Stimulated activated effector memory CD8-positive, alpha-beta T cell treated with anti-CD3 and anti-CD28 coated beads, Interleukin-12 subunit alpha, Interleukin-12 subunit beta, amount 100 ng/mL, for 72 hours (primary cell): Measurements from ENCODE around the gene TSPOAP1.
A peak's percentile ranks its signal among the peaks of the same experiment; 100 is the strongest.

Source experiments
- ATAC-seq: fragments of 150-1000 bp; cut with Tn5 transposase; 2 replicates; pipeline ENCODE4 v1.10.0; 2021
- DNase-seq, 2 donors: peaks; one replicate each; pipeline ENCODE4 v3.0.0; 2021 to 2022; ENCODE audit warnings: low spot score in 2 of 2
- H3K27ac Mint-ChIP-seq: one replicate; pipeline ENCODE4 v1.8.0; 2022; ENCODE audit warnings: mild to moderate bottlenecking, mixed read lengths
- H3K36me3 Mint-ChIP-seq: one replicate; pipeline ENCODE4 v1.8.0; 2022; ENCODE audit warnings: mild to moderate bottlenecking, mixed read lengths
- H3K4me1 Mint-ChIP-seq: one replicate; pipeline ENCODE4 v1.8.0; 2022; ENCODE audit warnings: mixed read lengths
- H3K4me3 Mint-ChIP-seq: one replicate; pipeline ENCODE4 v1.8.0; 2022; ENCODE audit warnings: mild to moderate bottlenecking, mixed read lengths
- H3K9me3 Mint-ChIP-seq: one replicate; pipeline ENCODE4 v1.8.0; 2022; ENCODE audit warnings: mixed read lengths

TSPOAP1 gene

GRCh38 chr17:58338454-58338840 lies 9.9 kb upstream of the TSPOAP1 start:
- Mint-ChIP-seq H3K9me3 (no peaks in the 10 kb centered on the region), H3K4me3 (peak overlapping the region; percentile 100), H3K4me1 (peaks cover 79% of the 10 kb centered on the region), H3K36me3 (peaks cover 100% of the 10 kb centered on the region), H3K27ac (peak overlapping the region; percentile 100)
- ATAC-seq = peak; percentile 2
- no peak for DNase-seq

- Mint-ChIP-seq H3K36me3 (peaks cover 100% of the 10 kb centered on the region), H3K4me3 (peak overlapping the region; percentile 100), H3K9me3 (no peaks in the 10 kb centered on the region), H3K27ac (peak overlapping the region; percentile 100), H3K4me1 (peaks cover 77% of the 10 kb centered on the region)
- DNase-seq (peak; percentile 80 to 96), ATAC-seq (peak; percentile 81)
These were observed 9.2 kb upstream of the TSPOAP1 start for GRCh38 chr17:58337600-58338453.

GRCh38 chr17:58337210-58337599 lies 8.6 kb upstream of the TSPOAP1 start:
- ATAC-seq = no peak
- H3K36me3 Mint-ChIP-seq = peaks cover 100% of the 10 kb centered on the region

GRCh38 chr17:58336456-58337209 lies 8.0 kb upstream of the TSPOAP1 start:
- H3K4me3 Mint-ChIP-seq = peak overlapping the region; percentile 100
- no peak for ATAC-seq
- peak in 1 of 2 donors; percentile 70 for DNase-seq
- H3K36me3 Mint-ChIP-seq = peaks cover 100% of the 10 kb centered on the region
- no peaks in the 10 kb centered on the region for H3K9me3 Mint-ChIP-seq
- H3K4me1 Mint-ChIP-seq = peaks cover 76% of the 10 kb centered on the region
- H3K27ac Mint-ChIP-seq = peak overlapping the region; percentile 100

More at GRCh38 chr17:58337210-58337599, 8.6 kb upstream of the TSPOAP1 start:
- peak in 1 of 2 donors; percentile 74 for DNase-seq
- peak overlapping the region; percentile 100 for H3K27ac Mint-ChIP-seq
- H3K9me3 Mint-ChIP-seq = no peaks in the 10 kb centered on the region
- peaks cover 76% of the 10 kb centered on the region for H3K4me1 Mint-ChIP-seq
- peak overlapping the region; percentile 100 for H3K4me3 Mint-ChIP-seq

- peaks cover 100% of the 10 kb centered on the region for H3K36me3 Mint-ChIP-seq
- ATAC-seq = peak; percentile 27
- H3K4me3 Mint-ChIP-seq = peak overlapping the region; percentile 100
- peak overlapping the region; percentile 100 for H3K27ac Mint-ChIP-seq
- peak in 1 of 2 donors; percentile 82 for DNase-seq
- H3K9me3 Mint-ChIP-seq = no peaks in the 10 kb centered on the region
- H3K4me1 Mint-ChIP-seq = peaks cover 81% of the 10 kb centered on the region
These were observed 7.3 kb upstream of the TSPOAP1 start for GRCh38 chr17:58335779-58336455.

GRCh38 chr17:58335061-58335731 lies 6.6 kb upstream of the TSPOAP1 start:
- Mint-ChIP-seq H3K27ac (peak overlapping the region; percentile 100), H3K4me3 (peak overlapping the region; percentile 100), H3K9me3 (no peaks in the 10 kb centered on the region), H3K4me1 (peaks cover 85% of the 10 kb centered on the region), H3K36me3 (peaks cover 100% of the 10 kb centered on the region)
- no peak for ATAC-seq
- peak in 1 of 2 donors; percentile 76 for DNase-seq

- H3K36me3 Mint-ChIP-seq = peaks cover 100% of the 10 kb centered on the region
- no peaks in the 10 kb centered on the region for H3K9me3 Mint-ChIP-seq
- H3K27ac Mint-ChIP-seq = peak overlapping the region; percentile 100
- ATAC-seq = no peak
- H3K4me1 Mint-ChIP-seq = peaks cover 85% of the 10 kb centered on the region
- no peak for DNase-seq
- peak overlapping the region; percentile 100 for H3K4me3 Mint-ChIP-seq
These were observed 6.1 kb upstream of the TSPOAP1 start for GRCh38 chr17:58334661-58335060.

- Mint-ChIP-seq H3K4me3 (peak overlapping the region; percentile 100), H3K36me3 (peaks cover 100% of the 10 kb centered on the region), H3K9me3 (no peaks in the 10 kb centered on the region), H3K4me1 (peaks cover 89% of the 10 kb centered on the region), H3K27ac (peak overlapping the region; percentile 100)
- DNase-seq (no peak), ATAC-seq (no peak)
These were observed 5.7 kb upstream of the TSPOAP1 start for GRCh38 chr17:58334256-58334655.

GRCh38 chr17:58333736-58334207 lies 5.2 kb upstream of the TSPOAP1 start:
- Mint-ChIP-seq H3K36me3 (peaks cover 100% of the 10 kb centered on the region), H3K4me1 (peaks cover 90% of the 10 kb centered on the region), H3K4me3 (peak overlapping the region; percentile 100), H3K27ac (peak overlapping the region; percentile 100), H3K9me3 (no peaks in the 10 kb centered on the region)
- DNase-seq (peak in 1 of 2 donors; percentile 75), ATAC-seq (no peak)

GRCh38 chr17:58332778-58333735 lies 4.5 kb upstream of the TSPOAP1 start:
- H3K9me3 Mint-ChIP-seq = no peaks in the 10 kb centered on the region
- peak overlapping the region; percentile 100 for H3K4me3 Mint-ChIP-seq
- peak overlapping the region; percentile 100 for H3K27ac Mint-ChIP-seq
- peaks cover 90% of the 10 kb centered on the region for H3K4me1 Mint-ChIP-seq
- ATAC-seq (no peak), DNase-seq (peak in 1 of 2 donors; percentile 90)
- H3K36me3 Mint-ChIP-seq = peaks cover 100% of the 10 kb centered on the region

- no peaks in the 10 kb centered on the region for H3K9me3 Mint-ChIP-seq
- DNase-seq (peak; percentile 86 to 97), ATAC-seq (peak; percentile 17)
- peaks cover 90% of the 10 kb centered on the region for H3K4me1 Mint-ChIP-seq
- peak overlapping the region; percentile 100 for H3K27ac Mint-ChIP-seq
- H3K4me3 Mint-ChIP-seq = peak overlapping the region; percentile 100
- peaks cover 100% of the 10 kb centered on the region for H3K36me3 Mint-ChIP-seq
These were observed 3.5 kb upstream of the TSPOAP1 start for GRCh38 chr17:58331815-58332777.

- H3K27ac Mint-ChIP-seq = peak overlapping the region; percentile 100
- DNase-seq (peak; percentile 59 to 88), ATAC-seq (no peak)
- H3K4me3 Mint-ChIP-seq = peak overlapping the region; percentile 100
- no peaks in the 10 kb centered on the region for H3K9me3 Mint-ChIP-seq
- peaks cover 90% of the 10 kb centered on the region for H3K4me1 Mint-ChIP-seq
- peaks cover 100% of the 10 kb centered on the region for H3K36me3 Mint-ChIP-seq
These were observed 2.6 kb upstream of the TSPOAP1 start for GRCh38 chr17:58330997-58331814.
